MM.1S (cell line): ENCODE data around the gene CHMP5.

Source experiments
- DNase-seq: peaks from one replicate; pipeline ENCODE4 v3.0.0-alpha.2; 2015
- H2AFZ ChIP-seq: fragments of 300-600 bp; sonication (generic); 2 replicates; pipeline ENCODE4 v1.6.0; 2016; ENCODE audit warnings: antibody characterized with exemption, low read length
- H3F3A ChIP-seq: fragments of 300-600 bp; sonication (generic); 2 replicates; pipeline ENCODE4 v1.6.1; 2016; ENCODE audit warnings: mild to moderate bottlenecking, antibody characterized with exemption, low read length, moderate library complexity, mixed read lengths; ENCODE audit not compliant: insufficient read depth
- H3K27ac ChIP-seq: fragments of 300-600 bp; sonication (generic); 2 replicates; pipeline ENCODE4 v1.5.1; 2016; ENCODE audit warnings: mild to moderate bottlenecking, low read length
- H3K27me3 ChIP-seq: fragments of 300-600 bp; sonication (generic); replicated peaks from 2 replicates; pipeline ENCODE4 v1.6.0; 2016; ENCODE audit warnings: low read length; ENCODE audit not compliant: insufficient read depth
- H3K36me3 ChIP-seq: fragments of 300-600 bp; sonication (generic); replicated peaks from 2 replicates; pipeline ENCODE4 v1.6.1; 2016; ENCODE audit warnings: mild to moderate bottlenecking, low read length, mixed read lengths; ENCODE audit not compliant: insufficient read depth
- H3K4me1 ChIP-seq: fragments of 300-600 bp; sonication (generic); 2 replicates; pipeline ENCODE4 v1.6.1; 2016; ENCODE audit warnings: low read length, mixed read lengths
- H3K4me2 ChIP-seq: fragments of 300-600 bp; sonication (generic); 2 replicates; pipeline ENCODE4 v1.6.0; 2016; ENCODE audit warnings: low read depth, low read length
- H3K4me3 ChIP-seq: fragments of 300-600 bp; sonication (generic); 2 replicates; pipeline ENCODE4 v1.5.1; 2016; ENCODE audit warnings: low read length, mixed read lengths
- H3K79me2 ChIP-seq: fragments of 300-600 bp; sonication (generic); 2 replicates; pipeline ENCODE4 v1.6.1; 2016; ENCODE audit warnings: mixed run types, low read length, mixed read lengths
- H3K9ac ChIP-seq: fragments of 300-600 bp; sonication (generic); 2 replicates; pipeline ENCODE4 v1.6.1; 2016; ENCODE audit warnings: low read length, mixed read lengths
- H3K9me2 ChIP-seq: fragments of 300-600 bp; sonication (generic); replicated peaks from 2 replicates; pipeline ENCODE4 v1.6.1; 2016; ENCODE audit warnings: mild to moderate bottlenecking, low read length, mixed read lengths; ENCODE audit not compliant: insufficient read depth
- H3K9me3 ChIP-seq: fragments of 300-600 bp; sonication (generic); replicated peaks from 2 replicates; pipeline ENCODE4 v1.6.1; 2016; ENCODE audit warnings: mild to moderate bottlenecking, low read length, mixed read lengths; ENCODE audit not compliant: insufficient read depth
- H4K20me1 ChIP-seq: fragments of 300-600 bp; sonication (generic); 2 replicates; pipeline ENCODE4 v1.6.1; 2016; ENCODE audit warnings: mild to moderate bottlenecking, low read length, moderate library complexity, mixed read lengths; ENCODE audit not compliant: insufficient read depth
- CTCF ChIP-seq: fragments of 300-600 bp; sonication (generic); IDR thresholded peaks from 2 replicates; pipeline ENCODE4 v1.5.1; 2016; ENCODE audit warnings: antibody characterized with exemption, low read length, mixed read lengths
- EZH2 ChIP-seq: fragments of 300-600 bp; sonication (generic); optimal IDR thresholded peaks from 2 replicates; pipeline ENCODE3; 2017; ENCODE audit warnings: low read depth, mild to moderate bottlenecking, antibody characterized with exemption, low read length, mixed read lengths
- EZH2phosphoT487 ChIP-seq: fragments of 300-600 bp; sonication (generic); IDR thresholded peaks from 2 replicates; pipeline ENCODE4 v1.6.1; 2018; ENCODE audit warnings: antibody characterized with exemption, low read length

CHMP5 gene

GRCh38 chr9:33273266-33273971, 8.6 kb downstream of the CHMP5 start:
- H3K9me3 ChIP-seq = no peaks in the 10 kb centered on the region
- H3F3A ChIP-seq = no peaks in the 10 kb centered on the region
- no peaks in the 10 kb centered on the region for H4K20me1 ChIP-seq
- no peaks in the 10 kb centered on the region for H3K27me3 ChIP-seq
- H3K27ac ChIP-seq = no peak overlapping the region
- no peak overlapping the region for H3K9ac ChIP-seq
- H2AFZ ChIP-seq = no peak overlapping the region
- H3K4me1 ChIP-seq = no peaks in the 10 kb centered on the region
- H3K36me3 ChIP-seq = peaks cover 10% of the 10 kb centered on the region; the same call in 1 of the 2 replicates
- DNase-seq = no peak
- H3K4me3 ChIP-seq = no peak overlapping the region
- no peaks in the 10 kb centered on the region for H3K9me2 ChIP-seq
- H3K79me2 ChIP-seq = no peaks in the 10 kb centered on the region
- TF ChIP-seq CTCF (no peak), EZH2 (no peak)
- H3K4me2 ChIP-seq = no peak overlapping the region

- DNase-seq = no peak
- Histone ChIP-seq H3K79me2 (no peaks in the 10 kb centered on the region), H3K36me3 (peaks cover 10% of the 10 kb centered on the region; the same call in 1 of the 2 replicates), H3F3A (no peaks in the 10 kb centered on the region), H3K4me1 (no peaks in the 10 kb centered on the region), H3K27me3 (no peaks in the 10 kb centered on the region), H2AFZ (no peak overlapping the region), H4K20me1 (no peaks in the 10 kb centered on the region), H3K4me2 (no peak overlapping the region), H3K4me3 (no peak overlapping the region), H3K27ac (no peak overlapping the region), H3K9me2 (no peaks in the 10 kb centered on the region), H3K9ac (no peak overlapping the region), H3K9me3 (no peaks in the 10 kb centered on the region)
- TF ChIP-seq EZH2 (no peak), CTCF (no peak), EZH2phosphoT487 (no peak)
Observed at GRCh38 chr9:33273972-33274328, 9.1 kb downstream of the CHMP5 start.

- H3K4me3 ChIP-seq = no peak overlapping the region
- no peak overlapping the region for H3K27ac ChIP-seq
- DNase-seq = no peak
- no peak overlapping the region for H2AFZ ChIP-seq
- H3K79me2 ChIP-seq = no peaks in the 10 kb centered on the region
- no peak overlapping the region for H3K9ac ChIP-seq
- TF ChIP-seq CTCF (no peak), EZH2 (no peak)
- no peaks in the 10 kb centered on the region for H3K9me2 ChIP-seq
- no peaks in the 10 kb centered on the region for H3F3A ChIP-seq
- no peaks in the 10 kb centered on the region for H4K20me1 ChIP-seq
- H3K4me1 ChIP-seq = no peaks in the 10 kb centered on the region
- H3K9me3 ChIP-seq = no peaks in the 10 kb centered on the region
- peaks cover 6% of the 10 kb centered on the region; the same call in 1 of the 2 replicates for H3K36me3 ChIP-seq
- H3K27me3 ChIP-seq = no peaks in the 10 kb centered on the region
- no peak overlapping the region for H3K4me2 ChIP-seq
Observed at GRCh38 chr9:33277484-33277883, 12.6 kb downstream of the CHMP5 start.
